ENCODE results near the gene GP9. TPM values are rescaled to one million over a fixed set of nuclear protein-coding genes. Genes with fewer than 3 reads are reported as not detected.

The GP9 gene
- total and polyA plus RNA-seq, 9 of the 15 experiments (the other 6 are each of a cell fraction or from before 2014, with no cell fraction given) = not detected

DNA sequence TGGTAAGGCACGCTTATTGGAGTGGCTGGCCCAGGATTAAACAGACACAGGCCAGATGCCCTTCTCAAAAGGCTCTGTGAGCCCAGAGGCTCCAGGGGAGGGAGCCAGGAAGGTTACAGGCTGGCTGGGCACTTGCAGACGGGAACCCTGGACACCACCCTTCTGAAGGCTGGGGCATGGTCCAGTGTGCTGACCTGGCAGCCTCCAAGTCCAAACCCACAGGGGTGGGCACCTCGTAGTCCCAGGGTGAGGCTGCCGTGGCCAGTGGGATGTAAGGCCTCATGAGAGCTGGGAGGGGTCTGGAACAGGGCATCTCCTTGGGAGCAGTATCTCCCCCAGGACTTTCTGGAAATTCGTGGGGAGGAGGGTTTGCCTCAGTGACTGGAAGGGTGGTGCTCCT lies 39.9 kb upstream of the GP9 start (continued):
- TF ChIP-seq GABPB1 (CRISPR knock-in tag; IDR thresholded peaks at IDR 0.05) (no peak), SIX5 (IDR thresholded peaks at IDR 0.05; ENCODE audit: borderline replicate concordance in 1 of 2, insufficient read depth in 1 of 2, low read depth in 1 of 2, low read length in 2 of 2) (no peak), ETV5 (CRISPR knock-in tag; IDR thresholded peaks at IDR 0.05; ENCODE audit: low read depth) (no peak), EP300 (IDR thresholded peaks at IDR 0.05; ENCODE audit: low read length) (no peak)
- TF ChIP-seq, protein P1, sequence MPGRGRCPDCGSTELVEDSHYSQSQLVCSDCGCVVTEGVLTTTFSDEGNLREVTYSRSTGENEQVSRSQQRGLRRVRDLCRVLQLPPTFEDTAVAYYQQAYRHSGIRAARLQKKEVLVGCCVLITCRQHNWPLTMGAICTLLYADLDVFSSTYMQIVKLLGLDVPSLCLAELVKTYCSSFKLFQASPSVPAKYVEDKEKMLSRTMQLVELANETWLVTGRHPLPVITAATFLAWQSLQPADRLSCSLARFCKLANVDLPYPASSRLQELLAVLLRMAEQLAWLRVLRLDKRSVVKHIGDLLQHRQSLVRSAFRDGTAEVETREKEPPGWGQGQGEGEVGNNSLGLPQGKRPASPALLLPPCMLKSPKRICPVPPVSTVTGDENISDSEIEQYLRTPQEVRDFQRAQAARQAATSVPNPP (IDR thresholded peaks at IDR 0.05; ENCODE audit: borderline replicate concordance, insufficient read depth, insufficient read length) = no peak

DNA sequence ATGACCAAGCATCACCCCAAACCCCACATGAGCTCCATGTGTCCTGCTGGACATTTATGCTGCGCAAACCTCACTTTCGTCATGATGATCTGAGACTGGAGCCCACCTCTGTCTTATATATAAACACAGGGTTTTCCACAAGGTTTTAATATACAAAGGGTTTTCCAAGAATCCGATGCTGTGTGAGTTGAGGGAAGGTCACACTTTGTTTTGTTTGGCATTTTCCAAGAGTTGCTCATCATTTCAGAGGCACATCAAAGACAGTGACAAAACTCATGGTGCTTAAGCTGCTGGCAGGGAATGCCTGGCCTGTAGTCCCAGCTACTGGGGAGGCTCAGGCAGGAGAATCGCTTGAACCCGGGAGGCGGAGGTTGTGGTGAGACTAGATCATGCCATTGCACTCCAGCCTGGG lies 39.4 kb upstream of the GP9 start:
- BruUV-seq (replicated peaks) = no TSS peak
- H3K9ac ChIP-seq (ENCODE audit: insufficient read depth in 1 of 2, low read depth in 2 of 2, low read length in 2 of 2) = no peak overlapping the region
- FAIRE-seq (no peak), DNase-seq (ENCODE audit: extremely low read depth in 1 of 4, low spot score in 3 of 4) (no peak), ATAC-seq (no peak)
- no peaks in the 10 kb centered on the region for H3K9me3 ChIP-seq (replicated peaks; ENCODE audit: control insufficient read depth, insufficient read depth, low read depth, low read length)
- WGBS (ENCODE audit: insufficient coverage, low coverage, missing lambda C conversion rate) = 56% methylated on average over 4 of the region's 6 CpGs
- H3K79me2 ChIP-seq (ENCODE audit: control insufficient read depth, insufficient read depth, low read length) = no peaks in the 10 kb centered on the region
- no peaks in the 10 kb centered on the region for H3K36me3 ChIP-seq (ENCODE audit: control insufficient read depth, insufficient read depth, low read length)
- ChIA-PET CTCF (ENCODE audit: low intra/inter-chr PET ratio) (no interaction called here), POLR2A (no interaction called here)
- H3K4me1 ChIP-seq (replicated peaks in 1 of 2; ENCODE audit: control insufficient read depth in 2 of 2, insufficient read depth in 2 of 2, low read length in 2 of 2) = peaks cover 17 to 32% of the 10 kb centered on the region in 2 experiments
- in situ Hi-C loops (cut with MboI) = no loop called here
- H3K9me1 ChIP-seq (ENCODE audit: control insufficient read depth, insufficient read depth, low read length) = no peaks in the 10 kb centered on the region
- intact Hi-C loops (cut with micrococcal nuclease) = loop anchor here (10.0 kb wide), 1 partner anchor 64 kb away; no protein-coding TSS in a partner anchor
- H3K4me3 ChIP-seq = no peak overlapping the region
- no peak overlapping the region for H3K4me2 ChIP-seq (ENCODE audit: insufficient read depth, low read length)
- H3K27me3 ChIP-seq (ENCODE audit: control insufficient read depth in 2 of 2, insufficient read depth in 2 of 2, low read length in 2 of 2) = no peaks in the 10 kb centered on the region
- 0 out of 2 replicates have a peak, but pooled peaks cover 10% of the 10 kb centered on the region for H4K20me1 ChIP-seq (replicated peaks; ENCODE audit: control insufficient read depth, insufficient read depth, low read length)
- no peak overlapping the region for H3K27ac ChIP-seq (ENCODE audit: extremely low read depth, low read depth, low read length)
- no peak overlapping the region for H2AFZ ChIP-seq (ENCODE audit: low read depth, low read length)
- TF ChIP-seq CBX1 (IDR thresholded peaks at IDR 0.05; ENCODE audit: low read depth) (no peak), SMARCA4 (IDR thresholded peaks at IDR 0.05) (no peak), MCM7 (IDR thresholded peaks at IDR 0.05) (no peak), SNIP1 (IDR thresholded peaks at IDR 0.05; ENCODE audit: low read depth) (no peak)
- TF ChIP-seq, protein P2, sequence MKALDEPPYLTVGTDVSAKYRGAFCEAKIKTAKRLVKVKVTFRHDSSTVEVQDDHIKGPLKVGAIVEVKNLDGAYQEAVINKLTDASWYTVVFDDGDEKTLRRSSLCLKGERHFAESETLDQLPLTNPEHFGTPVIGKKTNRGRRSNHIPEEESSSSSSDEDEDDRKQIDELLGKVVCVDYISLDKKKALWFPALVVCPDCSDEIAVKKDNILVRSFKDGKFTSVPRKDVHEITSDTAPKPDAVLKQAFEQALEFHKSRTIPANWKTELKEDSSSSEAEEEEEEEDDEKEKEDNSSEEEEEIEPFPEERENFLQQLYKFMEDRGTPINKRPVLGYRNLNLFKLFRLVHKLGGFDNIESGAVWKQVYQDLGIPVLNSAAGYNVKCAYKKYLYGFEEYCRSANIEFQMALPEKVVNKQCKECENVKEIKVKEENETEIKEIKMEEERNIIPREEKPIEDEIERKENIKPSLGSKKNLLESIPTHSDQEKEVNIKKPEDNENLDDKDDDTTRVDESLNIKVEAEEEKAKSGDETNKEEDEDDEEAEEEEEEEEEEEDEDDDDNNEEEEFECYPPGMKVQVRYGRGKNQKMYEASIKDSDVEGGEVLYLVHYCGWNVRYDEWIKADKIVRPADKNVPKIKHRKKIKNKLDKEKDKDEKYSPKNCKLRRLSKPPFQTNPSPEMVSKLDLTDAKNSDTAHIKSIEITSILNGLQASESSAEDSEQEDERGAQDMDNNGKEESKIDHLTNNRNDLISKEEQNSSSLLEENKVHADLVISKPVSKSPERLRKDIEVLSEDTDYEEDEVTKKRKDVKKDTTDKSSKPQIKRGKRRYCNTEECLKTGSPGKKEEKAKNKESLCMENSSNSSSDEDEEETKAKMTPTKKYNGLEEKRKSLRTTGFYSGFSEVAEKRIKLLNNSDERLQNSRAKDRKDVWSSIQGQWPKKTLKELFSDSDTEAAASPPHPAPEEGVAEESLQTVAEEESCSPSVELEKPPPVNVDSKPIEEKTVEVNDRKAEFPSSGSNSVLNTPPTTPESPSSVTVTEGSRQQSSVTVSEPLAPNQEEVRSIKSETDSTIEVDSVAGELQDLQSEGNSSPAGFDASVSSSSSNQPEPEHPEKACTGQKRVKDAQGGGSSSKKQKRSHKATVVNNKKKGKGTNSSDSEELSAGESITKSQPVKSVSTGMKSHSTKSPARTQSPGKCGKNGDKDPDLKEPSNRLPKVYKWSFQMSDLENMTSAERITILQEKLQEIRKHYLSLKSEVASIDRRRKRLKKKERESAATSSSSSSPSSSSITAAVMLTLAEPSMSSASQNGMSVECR (CRISPR knock-in tag; IDR thresholded peaks at IDR 0.05) = no peak
- TF ChIP-seq, protein P3, sequence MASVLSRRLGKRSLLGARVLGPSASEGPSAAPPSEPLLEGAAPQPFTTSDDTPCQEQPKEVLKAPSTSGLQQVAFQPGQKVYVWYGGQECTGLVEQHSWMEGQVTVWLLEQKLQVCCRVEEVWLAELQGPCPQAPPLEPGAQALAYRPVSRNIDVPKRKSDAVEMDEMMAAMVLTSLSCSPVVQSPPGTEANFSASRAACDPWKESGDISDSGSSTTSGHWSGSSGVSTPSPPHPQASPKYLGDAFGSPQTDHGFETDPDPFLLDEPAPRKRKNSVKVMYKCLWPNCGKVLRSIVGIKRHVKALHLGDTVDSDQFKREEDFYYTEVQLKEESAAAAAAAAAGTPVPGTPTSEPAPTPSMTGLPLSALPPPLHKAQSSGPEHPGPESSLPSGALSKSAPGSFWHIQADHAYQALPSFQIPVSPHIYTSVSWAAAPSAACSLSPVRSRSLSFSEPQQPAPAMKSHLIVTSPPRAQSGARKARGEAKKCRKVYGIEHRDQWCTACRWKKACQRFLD (CRISPR knock-in tag; IDR thresholded peaks at IDR 0.05) = no peak
- TF ChIP-seq, protein P4, sequence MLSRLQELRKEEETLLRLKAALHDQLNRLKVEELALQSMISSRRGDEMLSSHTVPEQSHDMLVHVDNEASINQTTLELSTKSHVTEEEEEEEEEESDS (CRISPR knock-in tag; IDR thresholded peaks at IDR 0.05) = no peak
